ENCODE data around the gene STK11IP. TPM values are rescaled to one million over a fixed set of nuclear protein-coding genes. Genes with fewer than 3 reads are reported as not detected.

Gene STK11IP
- total and polyA plus RNA-seq, 2 of the 4 experiments (the other 2 are of a cell fraction), result 14.5 to 19.7 TPM

DNA sequence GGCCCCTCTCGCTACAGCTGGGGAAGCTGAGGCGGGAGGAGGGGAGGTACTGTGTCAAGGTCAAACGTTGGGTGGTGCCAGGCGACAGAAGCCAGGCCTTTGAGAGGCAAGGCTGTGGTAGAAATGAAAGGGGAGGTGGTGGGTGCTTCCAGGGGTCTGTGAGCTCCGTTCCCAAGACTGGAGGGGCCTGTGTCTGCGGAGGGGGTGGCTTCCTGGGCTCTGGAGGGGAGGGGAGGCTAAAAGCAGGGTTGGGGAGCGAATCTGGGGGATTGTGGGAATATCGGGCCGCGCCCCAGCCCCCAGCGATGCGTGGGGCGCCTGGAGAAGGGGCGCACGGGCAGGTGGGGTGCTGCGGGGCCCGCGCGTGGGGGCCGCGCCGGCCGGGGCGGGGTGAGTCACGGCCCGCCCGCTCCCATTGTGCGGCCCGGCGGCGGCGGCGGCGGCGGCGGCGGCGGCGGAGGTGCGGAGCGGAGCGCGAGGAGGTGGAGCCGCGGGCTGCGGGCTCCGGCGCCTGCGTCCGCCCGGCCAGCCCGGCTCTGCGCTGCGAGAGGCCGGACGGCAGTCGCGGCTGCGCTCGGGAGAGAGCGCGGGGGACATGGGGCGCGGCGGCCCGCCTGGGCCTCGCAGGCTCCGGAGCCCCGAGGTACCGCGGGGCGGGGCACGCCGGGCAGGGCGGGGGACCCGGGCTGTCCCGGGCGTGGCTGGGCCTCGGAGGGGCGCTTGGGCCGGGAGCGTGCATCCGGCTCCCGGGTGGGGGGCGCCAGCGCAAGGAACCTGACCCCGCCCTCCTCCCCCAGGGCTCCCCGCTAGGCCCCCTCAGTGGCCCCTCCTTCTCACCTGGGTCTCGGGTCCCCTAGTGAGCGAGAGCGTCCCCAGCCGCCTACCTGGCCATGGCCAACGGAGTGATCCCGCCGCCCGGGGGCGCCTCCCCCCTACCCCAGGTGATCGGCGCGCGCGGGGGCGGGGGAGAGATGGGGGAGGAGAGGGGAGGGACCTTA is 29.7 kb downstream of the STK11IP start, which contains the start of gene SLC4A3 (continued):
- TF ChIP-seq FOS (IDR thresholded peaks at IDR 0.05; ENCODE audit: low read depth, low read length) (no peak), CHD1 (IDR thresholded peaks at IDR 0.05; ENCODE audit: low read depth, low read length) (no peak), BHLHE40 (IDR thresholded peaks at IDR 0.05; ENCODE audit: low read depth, low read length) (no peak), POLR2A (IDR thresholded peaks at IDR 0.05; ENCODE audit: low read depth, low read length) (no peak)

Measured in IMR-90 (cell line).